IMR-90 (cell line): ENCODE results near the gene MAP3K7CL. TPM values are rescaled to one million over a fixed set of nuclear protein-coding genes. Genes with fewer than 3 reads are reported as not detected.

Source experiments
- ATAC-seq: fragments of 200-7000 bp; cut with Tn5 transposase; 2 replicates; pipeline ENCODE4 v1.9.1; 2020; ENCODE audit warnings: low read depth, mild to moderate bottlenecking, moderate library complexity
- BruUV-seq: library from RNA; stranded (reverse); fragments of 400-500 nt; replicated peaks from 2 replicates; lab custom pipeline; 2021; lab: Mats Ljungman, UMichigan
- CTCF ChIA-PET: fragments of 300-600 bp; formaldehyde crosslinking; extraction: SDS; loops from one replicate; lab custom pipeline; 2021; ENCODE audit warnings: antibody characterized with exemption; lab: Yijun Ruan, JAX
- POLR2A ChIA-PET: fragments of 300-600 bp; sonication (Branson Sonifier 250); formaldehyde crosslinking; loops from one replicate; lab custom pipeline; 2022; ENCODE audit warnings: antibody characterized with exemption; ENCODE audit not compliant: unreplicated experiment; lab: Charles Lee
- DNase-seq: peaks from one replicate; pipeline ENCODE4 v3.0.0; 2013
- H2AFZ ChIP-seq: replicated peaks from 2 replicates; pipeline ENCODE3; 2013; ENCODE audit warnings: low read length, mild to moderate bottlenecking; ENCODE audit not compliant: poor library complexity
- H2AK5ac ChIP-seq: 2 replicates; pipeline ENCODE4 v1.6.1; 2013; ENCODE audit warnings: low read depth, low read length, inconsistent platforms
- H2AK9ac ChIP-seq: replicated peaks from 2 replicates; pipeline ENCODE3; 2013; ENCODE audit warnings: mild to moderate bottlenecking, low read depth, low read length, moderate library complexity; ENCODE audit not compliant: poor library complexity
- H2BK120ac ChIP-seq: 2 replicates; pipeline ENCODE4 v1.6.1; 2013; ENCODE audit warnings: low read depth, low read length, inconsistent platforms
- H2BK15ac ChIP-seq: 3 replicates; pipeline ENCODE4 v1.6.1; 2013; ENCODE audit warnings: low read depth, low read length, inconsistent platforms
- H2BK20ac ChIP-seq: 2 replicates; pipeline ENCODE4 v1.6.1; 2013; ENCODE audit warnings: low read depth, mild to moderate bottlenecking, inconsistent platforms, low read length, moderate library complexity
- H2BK5ac ChIP-seq: 2 replicates; pipeline ENCODE4 v1.6.1; 2013; ENCODE audit warnings: mild to moderate bottlenecking, low read depth, low read length, inconsistent platforms; ENCODE audit not compliant: poor library complexity, severe bottlenecking
- H3K14ac ChIP-seq: replicated peaks from 2 replicates; pipeline ENCODE4 v1.6.1; 2013; ENCODE audit warnings: low read depth, low read length, inconsistent platforms
- H3K18ac ChIP-seq: 2 replicates; pipeline ENCODE4 v1.6.1; 2013; ENCODE audit warnings: low read depth, low read length, control low read depth
- H3K23ac ChIP-seq: 2 replicates; pipeline ENCODE4 v1.6.1; 2013; ENCODE audit warnings: low read depth, low read length, inconsistent platforms
- H3K27ac ChIP-seq: 2 replicates; pipeline ENCODE4 v1.5.1; 2013; ENCODE audit warnings: mild to moderate bottlenecking, control low read depth, low read length; ENCODE audit not compliant: insufficient read depth
- H3K27me3 ChIP-seq: 2 replicates; pipeline ENCODE4 v1.6.1; 2013; ENCODE audit warnings: low read length; ENCODE audit not compliant: control insufficient read depth, insufficient read depth
- H3K36me3 ChIP-seq: 2 replicates; pipeline ENCODE4 v1.6.1; 2013; ENCODE audit warnings: low read length, mixed read lengths; ENCODE audit not compliant: control insufficient read depth, insufficient read depth
- H3K4ac ChIP-seq: 2 replicates; pipeline ENCODE4 v1.6.1; 2013; ENCODE audit warnings: low read depth, low read length, inconsistent platforms
- H3K4me1 ChIP-seq: 2 replicates; pipeline ENCODE4 v1.6.1; 2013; ENCODE audit warnings: low read length, mixed read lengths; ENCODE audit not compliant: control insufficient read depth, insufficient read depth
- H3K4me2 ChIP-seq: 2 replicates; pipeline ENCODE4 v1.6.1; 2013; ENCODE audit warnings: low read depth, mild to moderate bottlenecking, control low read depth, low read length, moderate library complexity
- H3K4me3 ChIP-seq: 2 replicates; pipeline ENCODE4 v1.5.1; 2013; ENCODE audit warnings: low read depth, mild to moderate bottlenecking, control low read depth, low read length, moderate library complexity; ENCODE audit not compliant: insufficient read depth
- H3K56ac ChIP-seq: 2 replicates; pipeline ENCODE4 v1.6.1; 2013; ENCODE audit warnings: low read length, inconsistent platforms; ENCODE audit not compliant: insufficient read depth; ENCODE audit errors: extremely low read depth
- H3K79me1 ChIP-seq, 2 experiments: 2 replicates each; pipeline ENCODE4 v1.6.1; 2013; ENCODE audit warnings: low read length in 2 of 2, inconsistent platforms in 1 of 2, low read depth in 1 of 2
- H3K9ac ChIP-seq: 2 replicates; pipeline ENCODE4 v1.6.1; 2013; ENCODE audit warnings: low read depth, low read length, control low read depth
- H3K9me1 ChIP-seq: 2 replicates; pipeline ENCODE4 v1.6.1; 2013; ENCODE audit warnings: low read length, inconsistent platforms; ENCODE audit not compliant: insufficient read depth
- H3K9me3 ChIP-seq: 2 replicates; pipeline ENCODE4 v1.6.1; 2013; ENCODE audit warnings: low read length; ENCODE audit not compliant: control insufficient read depth, insufficient read depth
- H4K20me1 ChIP-seq: 2 replicates; pipeline ENCODE4 v1.6.1; 2013; ENCODE audit warnings: low read length, inconsistent platforms; ENCODE audit not compliant: insufficient read depth
- H4K5ac ChIP-seq: 2 replicates; pipeline ENCODE4 v1.6.1; 2013; ENCODE audit warnings: mild to moderate bottlenecking, low read depth, low read length, control low read depth
- H4K8ac ChIP-seq, 2 experiments: 2 replicates each; pipeline ENCODE4 v1.6.1; 2013; ENCODE audit warnings: low read depth in 2 of 2, low read length in 2 of 2, control low read depth in 1 of 2, inconsistent platforms in 1 of 2
- H4K91ac ChIP-seq: 2 replicates; pipeline ENCODE4 v1.6.1; 2013; ENCODE audit warnings: low read depth, low read length, inconsistent platforms; ENCODE audit not compliant: insufficient read depth
- BHLHE40 ChIP-seq: fragments of 150-350 bp; IDR thresholded peaks from 2 replicates; pipeline ENCODE4 v1.6.1; 2016; ENCODE audit warnings: mild to moderate bottlenecking, low read depth, low read length
- CEBPB ChIP-seq: IDR thresholded peaks from 2 replicates; pipeline ENCODE4 v1.6.1; 2012; ENCODE audit warnings: low read depth, low read length, improper control_type of control experiment
- CHD1 ChIP-seq: IDR thresholded peaks from 2 replicates; pipeline ENCODE4 v1.6.1; 2012; ENCODE audit warnings: low read depth, low read length, improper control_type of control experiment
- FOS ChIP-seq: fragments of 150-350 bp; IDR thresholded peaks from 2 replicates; pipeline ENCODE4 v1.6.1; 2016; ENCODE audit warnings: low read depth, low read length
- MAFK ChIP-seq: IDR thresholded peaks from 2 replicates; pipeline ENCODE4 v1.6.1; 2012; ENCODE audit warnings: low read depth, low read length, improper control_type of control experiment
- MXI1 ChIP-seq: IDR thresholded peaks from 2 replicates; pipeline ENCODE4 v1.6.1; 2012; ENCODE audit warnings: low read depth, mild to moderate bottlenecking, low read length, moderate library complexity, borderline replicate concordance
- POLR2A ChIP-seq: IDR thresholded peaks from 2 replicates; pipeline ENCODE4 v1.6.1; 2012; ENCODE audit warnings: mild to moderate bottlenecking, low read depth, low read length
- RAD21 ChIP-seq: IDR thresholded peaks from 2 replicates; pipeline ENCODE4 v1.6.1; 2012; ENCODE audit warnings: low read length, improper control_type of control experiment
- RCOR1 ChIP-seq: IDR thresholded peaks from 2 replicates; pipeline ENCODE4 v1.6.1; 2012; ENCODE audit warnings: mild to moderate bottlenecking, low read length, improper control_type of control experiment; ENCODE audit not compliant: insufficient replicate concordance
- RFX5 ChIP-seq: IDR thresholded peaks from 2 replicates; pipeline ENCODE4 v1.8.0; 2012; ENCODE audit warnings: low read depth, mild to moderate bottlenecking, low read length, moderate library complexity
- SMC3 ChIP-seq: fragments of 150-350 bp; IDR thresholded peaks from 2 replicates; pipeline ENCODE4 v1.6.1; 2016; ENCODE audit warnings: low read depth, mild to moderate bottlenecking, antibody characterized with exemption, low read length, moderate library complexity
- WGBS, 2 experiments: methylation state at CpG; one replicate each; pipeline versions ENCODE4 v1.1.5 to v1.1.7; 2013; ENCODE audit warnings: missing lambda C conversion rate in 2 of 2; ENCODE audit not compliant: insufficient read length in 1 of 2; ENCODE audit errors: extremely low coverage in 2 of 2; 5-methylcytosine and 5-hydroxymethylcytosine counted together
- dilution Hi-C: fragments of 300-500 bp; cut with HindIII; formaldehyde crosslinking; loops from one replicate; pipeline ENCODE4 v1.14.3; 2018; ENCODE audit warnings: low sequenced_read_pairs; ENCODE audit not compliant: unreplicated experiment
- in situ Hi-C: fragments of 300-500 bp; cut with MboI; formaldehyde crosslinking; loops from 3 replicates; pipeline ENCODE4 v1.14.3; 2019; ENCODE audit warnings: low sequenced_read_pairs, inconsistent platforms, mixed read lengths
- intact Hi-C: fragments of 100-400 bp; cut with micrococcal nuclease; formaldehyde crosslinking; loops from 2 replicates; pipeline ENCODE4 v1.10.0; 2022
- polyA plus RNA-seq, 3 experiments: library from polyadenylated mRNA; depleted of rRNA; stranded (reverse); fragments of >200 nt; gene quantifications; 2 replicates each; pipeline ENCODE4 v1.2.3, GENCODE V29; 2012; ENCODE audit warnings: low replicate concordance in 1 of 3
- total RNA-seq: library from RNA; depleted of rRNA; stranded (reverse); fragments of >200 nt; gene quantifications from 2 replicates; pipeline ENCODE4 v1.2.3, GENCODE V29; 2012
- TF ChIP-seq, protein P1 (sequence below): fragments of 150-350 bp; IDR thresholded peaks from 2 replicates; pipeline ENCODE4 v1.6.1; 2016; ENCODE audit warnings: low read depth, mild to moderate bottlenecking, low read length, moderate library complexity, borderline replicate concordance
- TF ChIP-seq, protein P2 (sequence below): conservative IDR thresholded peaks from 2 replicates; pipeline ENCODE4 v1.5.1; 2012; ENCODE audit warnings: mild to moderate bottlenecking, low read depth, low read length, improper control_type of control experiment
- TF ChIP-seq, protein P3 (sequence below): fragments of 150-350 bp; IDR thresholded peaks from 2 replicates; pipeline ENCODE4 v1.6.1; 2017; ENCODE audit warnings: mild to moderate bottlenecking, antibody characterized with exemption, low read length, low read depth

The MAP3K7CL gene
- total and polyA plus RNA-seq, 2 of the 4 experiments (the other 2 are of a cell fraction), result 21.0 to 22.3 TPM

DNA sequence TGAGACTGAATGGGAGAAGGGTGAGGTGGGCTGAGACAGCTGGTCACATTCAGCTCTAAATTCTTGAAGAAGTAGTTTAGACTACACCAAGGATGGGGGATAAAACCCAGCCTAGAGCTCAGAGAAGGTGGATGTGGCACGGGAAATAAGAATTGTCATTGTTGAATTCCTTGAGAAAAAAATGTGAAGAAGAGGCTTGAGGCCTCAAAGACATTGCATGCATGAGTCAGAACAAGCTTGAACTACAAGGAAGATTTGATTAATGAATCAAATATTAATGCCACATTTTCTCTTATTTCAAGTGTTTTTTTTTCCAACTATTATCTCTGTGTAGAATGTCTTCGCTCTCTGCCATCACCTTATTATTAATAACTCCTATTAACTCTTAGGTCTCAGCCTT, 58.9 kb downstream of the MAP3K7CL start:
- peaks cover 0 to 9% of the 10 kb centered on the region in 2 experiments; a peak in 2 of 4 replicates for H3K79me1 ChIP-seq
- peak overlapping the region; percentile 54 for H3K14ac ChIP-seq
- CTCF ChIA-PET, result interaction anchor here (0.6 to 0.8 kb wide), 2 partner anchors 44 to 73 kb away, joined by 3 read pairs; no protein-coding TSS in a partner anchor
- no peak overlapping the region for H3K23ac ChIP-seq
- H4K5ac ChIP-seq, result peak overlapping the region; percentile 49; the same call in 1 of the 2 replicates
- TF ChIP-seq, protein P1, sequence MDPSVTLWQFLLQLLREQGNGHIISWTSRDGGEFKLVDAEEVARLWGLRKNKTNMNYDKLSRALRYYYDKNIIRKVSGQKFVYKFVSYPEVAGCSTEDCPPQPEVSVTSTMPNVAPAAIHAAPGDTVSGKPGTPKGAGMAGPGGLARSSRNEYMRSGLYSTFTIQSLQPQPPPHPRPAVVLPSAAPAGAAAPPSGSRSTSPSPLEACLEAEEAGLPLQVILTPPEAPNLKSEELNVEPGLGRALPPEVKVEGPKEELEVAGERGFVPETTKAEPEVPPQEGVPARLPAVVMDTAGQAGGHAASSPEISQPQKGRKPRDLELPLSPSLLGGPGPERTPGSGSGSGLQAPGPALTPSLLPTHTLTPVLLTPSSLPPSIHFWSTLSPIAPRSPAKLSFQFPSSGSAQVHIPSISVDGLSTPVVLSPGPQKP, result no peak
- TF ChIP-seq CHD1, result no peak
- TF ChIP-seq, protein P2, sequence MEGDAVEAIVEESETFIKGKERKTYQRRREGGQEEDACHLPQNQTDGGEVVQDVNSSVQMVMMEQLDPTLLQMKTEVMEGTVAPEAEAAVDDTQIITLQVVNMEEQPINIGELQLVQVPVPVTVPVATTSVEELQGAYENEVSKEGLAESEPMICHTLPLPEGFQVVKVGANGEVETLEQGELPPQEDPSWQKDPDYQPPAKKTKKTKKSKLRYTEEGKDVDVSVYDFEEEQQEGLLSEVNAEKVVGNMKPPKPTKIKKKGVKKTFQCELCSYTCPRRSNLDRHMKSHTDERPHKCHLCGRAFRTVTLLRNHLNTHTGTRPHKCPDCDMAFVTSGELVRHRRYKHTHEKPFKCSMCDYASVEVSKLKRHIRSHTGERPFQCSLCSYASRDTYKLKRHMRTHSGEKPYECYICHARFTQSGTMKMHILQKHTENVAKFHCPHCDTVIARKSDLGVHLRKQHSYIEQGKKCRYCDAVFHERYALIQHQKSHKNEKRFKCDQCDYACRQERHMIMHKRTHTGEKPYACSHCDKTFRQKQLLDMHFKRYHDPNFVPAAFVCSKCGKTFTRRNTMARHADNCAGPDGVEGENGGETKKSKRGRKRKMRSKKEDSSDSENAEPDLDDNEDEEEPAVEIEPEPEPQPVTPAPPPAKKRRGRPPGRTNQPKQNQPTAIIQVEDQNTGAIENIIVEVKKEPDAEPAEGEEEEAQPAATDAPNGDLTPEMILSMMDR, result no peak
- TF ChIP-seq SMC3, result no peak
- TF ChIP-seq CEBPB, result no peak
- no peak for TF ChIP-seq BHLHE40
- TF ChIP-seq MXI1, result no peak
- no peak for TF ChIP-seq POLR2A
- no peak for TF ChIP-seq FOS
- no peak for TF ChIP-seq RFX5
- TF ChIP-seq RCOR1, result no peak
- TF ChIP-seq, protein P3, sequence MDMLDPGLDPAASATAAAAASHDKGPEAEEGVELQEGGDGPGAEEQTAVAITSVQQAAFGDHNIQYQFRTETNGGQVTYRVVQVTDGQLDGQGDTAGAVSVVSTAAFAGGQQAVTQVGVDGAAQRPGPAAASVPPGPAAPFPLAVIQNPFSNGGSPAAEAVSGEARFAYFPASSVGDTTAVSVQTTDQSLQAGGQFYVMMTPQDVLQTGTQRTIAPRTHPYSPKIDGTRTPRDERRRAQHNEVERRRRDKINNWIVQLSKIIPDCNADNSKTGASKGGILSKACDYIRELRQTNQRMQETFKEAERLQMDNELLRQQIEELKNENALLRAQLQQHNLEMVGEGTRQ, result no peak
- TF ChIP-seq MAFK, result no peak
- no peak for TF ChIP-seq RAD21
- BruUV-seq, result no TSS peak
- no peaks in the 10 kb centered on the region for H3K27me3 ChIP-seq
- H3K9me1 ChIP-seq, result peaks cover 8% of the 10 kb centered on the region
- H2BK120ac ChIP-seq, result peak overlapping the region; percentile 69
- peaks cover 19% of the 10 kb centered on the region for H3K4me1 ChIP-seq
- no peak overlapping the region for H3K9ac ChIP-seq
- H4K20me1 ChIP-seq, result no peaks in the 10 kb centered on the region
- intact Hi-C loops, result no loop called here
- no peak overlapping the region for H2AFZ ChIP-seq
- no peak overlapping the region for H3K4me3 ChIP-seq
- H4K91ac ChIP-seq, result peak overlapping the region; percentile 55; the same call in 1 of the 2 replicates
- H3K56ac ChIP-seq, result no peak overlapping the region
- POLR2A ChIA-PET, result no interaction called here
- peak overlapping the region; percentile 52; the same call in 2 of the 3 replicates for H2BK15ac ChIP-seq
- peak overlapping the region; percentile 84 for H2AK9ac ChIP-seq
- DNase-seq (peak; percentile 44), ATAC-seq (no peak)
- peak overlapping the region; percentile 66 for H2BK20ac ChIP-seq
- H2BK5ac ChIP-seq, result peak overlapping the region; percentile 47
- dilution Hi-C loops, result no loop called here
- H3K27ac ChIP-seq, result no peak overlapping the region
- no peaks in the 10 kb centered on the region for H3K36me3 ChIP-seq
- peak overlapping the region; percentile 36 for H2AK5ac ChIP-seq
- H3K4me2 ChIP-seq, result no peak overlapping the region
- WGBS, 2 experiments, result no CpG with 5 or more reads among the region's 2 CpGs
- no peaks in the 10 kb centered on the region for H3K9me3 ChIP-seq
- H3K18ac ChIP-seq, result peak overlapping the region; percentile 60; the same call in 1 of the 2 replicates
- peak overlapping the region; percentile 47 for H3K4ac ChIP-seq
- peak overlapping the region in 1 of 2 experiments; percentile 72; a peak in 1 of 4 replicates for H4K8ac ChIP-seq
- in situ Hi-C loops, result no loop called here
